GM19438 (cell line): Measurements from ENCODE around the gene CLDN3.
"Not testable (repeated sequence)": the region's sequence is repeated elsewhere in the genome, so short reads cannot be mapped to it uniquely, and the experiment has no call there.

Experiments used
- ATAC-seq: cut with Tn5 transposase; IDR thresholded peaks from one replicate; pipeline ENCODE4 v1.9.1; 2021; ENCODE audit warnings: low read depth; ENCODE audit not compliant: unreplicated experiment

Gene CLDN3

GRCh38 chr7:73770002-73770859, at the start of gene CLDN3:
Gene CLDN3 (minus strand): TSS chr7:73770270. CDS start chr7:73770049, 221 bp downstream.
- ATAC-seq, result no peak

- ATAC-seq, result no peak
Measured at GRCh38 chr7:73817121-73817520, 47.1 kb upstream of the CLDN3 start.

GRCh38 chr7:73815436-73815835, 45.4 kb upstream of the CLDN3 start:
- ATAC-seq, result no peak

GRCh38 chr7:73812996-73813395, 42.9 kb upstream of the CLDN3 start:
- no peak for ATAC-seq

- no peak for ATAC-seq
Measured at GRCh38 chr7:73811760-73812168, 41.7 kb upstream of the CLDN3 start.

GRCh38 chr7:73810998-73811360, 40.9 kb upstream of the CLDN3 start:
- no peak for ATAC-seq

GRCh38 chr7:73809467-73809951, 39.4 kb upstream of the CLDN3 start:
- no peak for ATAC-seq

GRCh38 chr7:73802459-73802858, 32.4 kb upstream of the CLDN3 start:
- ATAC-seq, result no peak

GRCh38 chr7:73801577-73801976, 31.5 kb upstream of the CLDN3 start:
- no peak for ATAC-seq

- no peak for ATAC-seq
Measured at GRCh38 chr7:73799282-73800141, 29.4 kb upstream of the CLDN3 start.

GRCh38 chr7:73797176-73797575, 27.1 kb upstream of the CLDN3 start:
- ATAC-seq, result not testable (repeated sequence)

GRCh38 chr7:73796656-73797055, 26.6 kb upstream of the CLDN3 start:
- ATAC-seq, result not testable (repeated sequence)

- not testable (repeated sequence) for ATAC-seq
Measured at GRCh38 chr7:73795188-73795587, 25.1 kb upstream of the CLDN3 start.

- ATAC-seq, result not testable (repeated sequence)
Measured at GRCh38 chr7:73791170-73791690, 21.2 kb upstream of the CLDN3 start.

- ATAC-seq, result no peak
Measured at GRCh38 chr7:73789051-73789450, 19.0 kb upstream of the CLDN3 start.

- not testable (repeated sequence) for ATAC-seq
Measured at GRCh38 chr7:73787786-73788048, 17.6 kb upstream of the CLDN3 start.

- no peak for ATAC-seq
Measured at GRCh38 chr7:73786588-73786987, 16.5 kb upstream of the CLDN3 start.

- no peak for ATAC-seq
Measured at GRCh38 chr7:73779517-73779916, 9.4 kb upstream of the CLDN3 start.

- no peak for ATAC-seq
Measured at GRCh38 chr7:73778801-73779389, 8.8 kb upstream of the CLDN3 start.

GRCh38 chr7:73774923-73775322, 4.9 kb upstream of the CLDN3 start:
- ATAC-seq, result no peak
